Hepatocyte (in vitro differentiated cells): ENCODE measurements around the gene STARD9. TPM values are rescaled to one million over a fixed set of nuclear protein-coding genes. Genes with fewer than 3 reads are reported as not detected.
"Not testable (repeated sequence)": the region's sequence is repeated elsewhere in the genome, so short reads cannot be mapped to it uniquely, and the experiment has no call there.

Source experiments
- DNase-seq: peaks from one replicate; pipeline ENCODE4 v3.0.0-alpha.2; 2016; ENCODE audit warnings: low spot score
- H2AFZ ChIP-seq: fragments of 200-600 bp; sonication (generic); 2 replicates; pipeline ENCODE4 v1.6.0; 2016; ENCODE audit warnings: antibody characterized with exemption, mild to moderate bottlenecking
- H3K27ac ChIP-seq: fragments of 200-600 bp; sonication (generic); 2 replicates; pipeline ENCODE4 v1.5.1; 2016; ENCODE audit warnings: mild to moderate bottlenecking
- H3K27me3 ChIP-seq: fragments of 200-600 bp; sonication (generic); 2 replicates; pipeline ENCODE4 v1.6.1; 2016
- H3K36me3 ChIP-seq: fragments of 200-600 bp; sonication (generic); replicated peaks from 2 replicates; pipeline ENCODE4 v1.5.1; 2016; ENCODE audit warnings: low read depth; ENCODE audit not compliant: insufficient read depth
- H3K4me1 ChIP-seq: fragments of 200-600 bp; sonication (generic); 2 replicates; pipeline ENCODE4 v1.5.1; 2016; ENCODE audit warnings: mild to moderate bottlenecking, moderate library complexity; ENCODE audit not compliant: insufficient read depth
- H3K4me2 ChIP-seq: fragments of 200-600 bp; sonication (generic); 2 replicates; pipeline ENCODE4 v1.6.0; 2016
- H3K4me3 ChIP-seq: fragments of 200-600 bp; sonication (generic); 2 replicates; pipeline ENCODE4 v1.5.1; 2016; ENCODE audit warnings: mild to moderate bottlenecking
- H3K79me2 ChIP-seq: fragments of 200-600 bp; sonication (generic); 2 replicates; pipeline ENCODE4 v1.6.0; 2017; ENCODE audit warnings: mild to moderate bottlenecking
- H3K9me2 ChIP-seq: fragments of 200-600 bp; sonication (generic); replicated peaks from 2 replicates; pipeline ENCODE4 v1.6.0; 2017; ENCODE audit warnings: mild to moderate bottlenecking; ENCODE audit not compliant: insufficient read depth
- H3K9me3 ChIP-seq: fragments of 200-600 bp; sonication (generic); 2 replicates; pipeline ENCODE4 v1.5.1; 2016; ENCODE audit warnings: low read depth, mild to moderate bottlenecking
- H4K20me1 ChIP-seq: fragments of 200-600 bp; sonication (generic); 2 replicates; pipeline ENCODE4 v1.6.0; 2016; ENCODE audit warnings: mild to moderate bottlenecking; ENCODE audit not compliant: insufficient read depth, poor library complexity, severe bottlenecking
- CTCF ChIP-seq: fragments of 200-600 bp; sonication (generic); IDR thresholded peaks from 2 replicates; pipeline ENCODE4 v1.5.1; 2016; ENCODE audit warnings: antibody characterized with exemption, mild to moderate bottlenecking; ENCODE audit not compliant: poor library complexity
- EZH2 ChIP-seq: fragments of 200-600 bp; sonication (generic); IDR thresholded peaks from 2 replicates; pipeline ENCODE4 v1.6.1; 2016; ENCODE audit warnings: antibody characterized with exemption, mild to moderate bottlenecking, borderline replicate concordance
- EZH2phosphoT487 ChIP-seq: fragments of 200-600 bp; sonication (generic); IDR thresholded peaks from one replicate; pipeline ENCODE4 v1.6.1; 2018; ENCODE audit warnings: antibody characterized with exemption, mild to moderate bottlenecking, low read depth, moderate library complexity; ENCODE audit not compliant: unreplicated experiment, severe bottlenecking
- WGBS: methylation state at CpG from one replicate; pipeline ENCODE4 v1.1.6; 2016; ENCODE audit warnings: low lambda C conversion rate; ENCODE audit errors: missing lambda C conversion rate; 5-methylcytosine and 5-hydroxymethylcytosine counted together
- polyA plus RNA-seq: library from polyadenylated mRNA; unstranded; fragments of >200 nt; fragmentation: Nextera tagmentation; extraction: Ambion mirVana; gene quantifications from 2 replicates; pipeline ENCODE4 v1.2.1, GENCODE V29; 2016
- total RNA-seq: library from RNA; depleted of rRNA; stranded (reverse); fragments of >200 nt; gene quantifications from 2 replicates; pipeline ENCODE4 v1.2.3, GENCODE V29; 2014

Gene STARD9
- total and polyA plus RNA-seq, 2 experiments from 2014 or later, result 0.50 to 3.0 TPM

GRCh38 chr15:42679285-42680141 is 104.1 kb downstream of the STARD9 start:
- Histone ChIP-seq H3K27me3 (no peaks in the 10 kb centered on the region), H3K36me3 (no peaks in the 10 kb centered on the region), H4K20me1 (no peaks in the 10 kb centered on the region), H3K4me1 (no peaks in the 10 kb centered on the region), H3K79me2 (no peaks in the 10 kb centered on the region), H3K4me3 (no peak overlapping the region), H3K9me2 (no peaks in the 10 kb centered on the region), H3K4me2 (no peak overlapping the region), H3K27ac (no peak overlapping the region), H2AFZ (no peak overlapping the region), H3K9me3 (no peaks in the 10 kb centered on the region)
- no peak for DNase-seq
- TF ChIP-seq CTCF (no peak), EZH2 (no peak), EZH2phosphoT487 (no peak)
- 93% methylated on average over 7 of the region's 7 CpGs for WGBS

- not testable (repeated sequence) for H3K4me2 ChIP-seq, H3K27me3 ChIP-seq, H3K4me1 ChIP-seq, H3K27ac ChIP-seq, H4K20me1 ChIP-seq, DNase-seq, H3K4me3 ChIP-seq, H3K36me3 ChIP-seq, H2AFZ ChIP-seq, H3K9me2 ChIP-seq, H3K79me2 ChIP-seq, H3K9me3 ChIP-seq
- 91% methylated on average over 5 of the region's 5 CpGs for WGBS
Observed at GRCh38 chr15:42680142-42680482, 104.7 kb downstream of the STARD9 start.

GRCh38 chr15:42681119-42681518 is 105.7 kb downstream of the STARD9 start:
- Histone ChIP-seq H3K4me2 (no peak overlapping the region), H3K36me3 (no peaks in the 10 kb centered on the region)
- WGBS, result 92% methylated on average over 6 of the region's 6 CpGs

More at GRCh38 chr15:42681119-42681518, 105.7 kb downstream of the STARD9 start:
- TF ChIP-seq EZH2phosphoT487 (no peak), EZH2 (no peak), CTCF (no peak)
- Histone ChIP-seq H3K27me3 (no peaks in the 10 kb centered on the region), H3K4me1 (no peaks in the 10 kb centered on the region), H3K9me2 (no peaks in the 10 kb centered on the region), H2AFZ (no peak overlapping the region), H3K9me3 (no peaks in the 10 kb centered on the region), H3K27ac (no peak overlapping the region), H4K20me1 (no peaks in the 10 kb centered on the region), H3K79me2 (no peaks in the 10 kb centered on the region), H3K4me3 (no peak overlapping the region)
- no peak for DNase-seq
